GM21576 (cell line): ENCODE data around the gene RTL10.
"Not testable (repeated sequence)": the region's sequence is repeated elsewhere in the genome, so short reads cannot be mapped to it uniquely, and the experiment has no call there.

Source experiments
- ATAC-seq: cut with Tn5 transposase; IDR thresholded peaks from one replicate; pipeline ENCODE4 v1.9.1; 2021; ENCODE audit warnings: mild to moderate bottlenecking, moderate library complexity; ENCODE audit not compliant: unreplicated experiment

RTL10 gene

DNA sequence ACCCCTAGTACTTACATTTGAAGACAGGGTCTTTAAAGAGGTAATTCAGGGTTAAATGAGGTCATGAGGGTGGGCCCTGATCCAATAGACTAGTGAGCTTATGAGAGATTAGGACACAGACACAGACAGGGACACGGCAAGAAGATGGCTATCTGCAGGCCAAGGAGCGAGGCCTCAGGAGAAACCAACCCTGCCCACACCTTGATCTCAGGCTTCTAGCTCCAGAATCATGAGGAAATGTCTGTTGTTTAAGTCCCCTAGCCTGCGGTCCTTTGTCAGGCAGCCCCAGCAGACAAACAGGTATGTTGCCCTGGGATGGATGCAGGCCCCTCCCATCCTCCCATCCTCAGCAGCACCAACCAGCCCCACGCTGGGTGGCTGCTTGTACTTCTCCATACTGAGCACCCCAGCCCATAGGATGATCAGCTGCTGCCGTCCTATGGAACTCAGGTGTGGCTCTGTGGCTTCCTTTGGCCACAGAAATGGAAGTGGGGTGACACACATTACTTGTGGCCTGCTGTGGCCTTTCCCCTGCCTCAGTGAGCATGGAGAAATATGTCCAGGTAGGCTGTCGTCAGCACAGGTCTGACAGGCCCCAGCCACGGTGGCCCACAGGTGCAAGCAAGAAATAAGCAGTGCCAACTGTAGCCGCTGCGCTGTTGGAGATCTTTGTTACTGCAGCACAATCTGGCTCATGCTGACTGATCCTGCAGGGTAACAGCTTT, 7.9 kb downstream of the RTL10 start:
- no peak for ATAC-seq

DNA sequence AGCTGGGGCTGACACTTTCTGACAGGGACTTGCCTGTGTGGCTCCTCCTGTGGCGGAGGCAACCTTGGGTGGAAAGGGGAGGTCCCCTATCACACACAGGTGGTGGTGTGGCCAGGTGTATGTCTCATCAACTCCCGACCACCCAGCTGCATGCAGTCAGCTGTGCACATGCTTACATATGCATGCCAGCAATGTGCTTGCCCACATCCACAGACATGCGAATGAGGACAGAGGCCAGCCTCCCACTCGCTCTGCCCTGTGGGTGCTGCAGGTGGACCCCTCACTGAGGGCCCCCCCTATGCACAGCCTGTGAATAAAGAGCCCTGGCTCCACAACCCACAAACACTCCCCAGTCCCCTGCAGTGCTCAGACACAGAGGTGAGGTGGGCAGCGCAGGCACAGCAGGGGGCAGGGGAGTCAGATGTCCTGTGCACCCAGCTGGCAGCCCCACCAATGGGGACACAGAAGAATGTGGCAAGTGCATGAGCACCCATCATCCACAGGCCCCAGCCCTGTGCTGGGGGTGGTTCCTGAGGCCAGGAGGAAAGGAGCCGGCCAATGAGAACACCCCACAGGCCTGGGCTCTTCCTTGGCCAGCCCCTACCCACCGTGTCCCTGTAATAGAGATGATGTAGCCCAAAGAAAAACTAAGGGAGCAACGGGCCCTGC, 9.5 kb downstream of the RTL10 start:
- no peak for ATAC-seq

DNA sequence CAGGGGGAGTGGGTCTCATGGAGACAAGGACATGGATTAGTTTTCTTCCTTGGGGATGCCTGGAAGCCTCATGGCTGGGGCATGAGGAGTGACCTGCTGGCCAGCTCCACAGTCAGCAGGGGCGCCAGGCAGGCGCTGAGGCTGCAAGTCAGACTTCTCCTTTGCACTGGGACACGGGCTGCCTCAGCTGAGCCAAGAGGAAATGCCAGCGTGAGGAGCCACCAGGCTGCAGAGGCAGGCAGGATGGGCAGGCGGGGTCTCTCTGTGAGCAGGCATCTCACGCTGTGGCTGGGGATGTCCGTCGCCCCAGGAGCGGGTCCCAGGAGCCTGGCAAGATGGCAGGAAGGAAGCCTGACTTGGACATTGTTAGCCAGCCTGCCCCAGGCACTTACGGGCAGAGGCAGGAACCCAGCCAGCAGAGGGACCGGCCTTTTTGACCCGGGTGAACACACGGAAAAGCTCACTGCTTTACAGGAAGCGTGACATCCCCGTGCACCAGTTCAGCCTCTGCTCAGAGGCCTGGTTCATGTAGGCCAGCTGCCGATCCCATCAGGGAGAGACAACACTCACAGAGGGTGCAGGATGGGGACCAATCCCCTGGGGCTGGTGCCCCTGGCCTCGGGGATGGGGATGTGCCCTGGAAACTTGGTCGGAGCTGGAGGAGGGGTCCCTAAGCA, 10.2 kb downstream of the RTL10 start:
- no peak for ATAC-seq

DNA sequence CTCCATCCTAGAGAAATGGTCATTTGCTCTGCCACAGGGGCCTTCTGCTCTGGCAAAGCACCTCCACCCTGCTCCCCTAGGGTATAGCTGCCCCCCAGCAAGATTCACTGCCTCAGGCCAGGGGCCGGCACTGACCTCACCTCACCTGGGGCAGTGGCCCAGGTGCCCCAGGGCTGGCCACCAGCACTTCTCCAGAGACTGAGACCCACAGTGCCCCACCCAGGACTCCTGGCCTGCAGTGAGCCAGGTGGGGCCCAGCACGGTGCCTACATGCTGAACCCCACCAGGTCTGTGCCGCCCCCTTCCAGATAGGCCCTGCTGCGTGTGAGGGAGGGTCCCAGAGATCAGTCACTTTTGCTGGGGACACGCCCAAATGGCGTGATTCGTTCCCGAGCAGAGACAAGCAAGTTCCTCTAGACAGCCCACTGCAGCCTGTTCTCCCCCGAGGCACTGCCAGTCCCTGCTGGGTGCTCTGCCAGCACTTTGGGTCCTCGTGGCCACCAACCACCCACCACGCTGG, 10.8 kb downstream of the RTL10 start:
- no peak for ATAC-seq

DNA sequence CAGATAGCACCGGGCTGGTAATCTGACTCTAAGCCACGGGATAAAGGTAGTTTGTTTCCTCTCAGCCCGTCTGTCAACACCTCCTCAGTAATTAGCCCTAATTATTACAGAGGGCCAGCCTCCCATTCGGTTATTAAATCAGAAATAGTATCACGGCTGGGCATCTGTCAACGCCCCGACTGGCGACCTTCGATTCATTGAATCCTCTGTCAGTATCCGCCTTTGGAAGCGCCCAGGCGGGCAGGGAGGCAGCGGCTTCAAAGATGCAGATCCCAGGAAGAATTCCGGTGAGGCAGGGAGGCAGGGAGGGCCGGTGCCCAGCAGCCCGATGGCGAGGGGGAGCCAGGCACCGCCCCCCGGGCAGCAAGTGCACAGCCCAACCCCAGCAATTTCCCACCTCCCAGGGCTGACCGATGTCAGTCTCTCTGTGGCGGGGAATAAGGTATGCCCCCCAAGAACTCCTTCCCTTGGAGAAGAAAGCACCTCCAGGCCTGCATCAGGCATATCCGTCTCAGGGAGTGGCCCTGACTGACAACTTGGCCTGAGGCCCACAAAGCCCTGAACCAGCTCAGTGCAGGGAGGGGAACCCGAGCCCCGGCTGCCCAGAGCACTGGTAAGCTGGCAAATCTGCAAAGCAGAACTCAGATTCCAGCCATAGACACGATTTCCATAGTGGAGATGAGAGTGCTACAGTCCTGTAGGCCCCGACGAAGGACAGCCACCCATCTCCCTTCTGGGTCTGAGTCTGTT, 11.4 kb downstream of the RTL10 start:
- no peak for ATAC-seq

DNA sequence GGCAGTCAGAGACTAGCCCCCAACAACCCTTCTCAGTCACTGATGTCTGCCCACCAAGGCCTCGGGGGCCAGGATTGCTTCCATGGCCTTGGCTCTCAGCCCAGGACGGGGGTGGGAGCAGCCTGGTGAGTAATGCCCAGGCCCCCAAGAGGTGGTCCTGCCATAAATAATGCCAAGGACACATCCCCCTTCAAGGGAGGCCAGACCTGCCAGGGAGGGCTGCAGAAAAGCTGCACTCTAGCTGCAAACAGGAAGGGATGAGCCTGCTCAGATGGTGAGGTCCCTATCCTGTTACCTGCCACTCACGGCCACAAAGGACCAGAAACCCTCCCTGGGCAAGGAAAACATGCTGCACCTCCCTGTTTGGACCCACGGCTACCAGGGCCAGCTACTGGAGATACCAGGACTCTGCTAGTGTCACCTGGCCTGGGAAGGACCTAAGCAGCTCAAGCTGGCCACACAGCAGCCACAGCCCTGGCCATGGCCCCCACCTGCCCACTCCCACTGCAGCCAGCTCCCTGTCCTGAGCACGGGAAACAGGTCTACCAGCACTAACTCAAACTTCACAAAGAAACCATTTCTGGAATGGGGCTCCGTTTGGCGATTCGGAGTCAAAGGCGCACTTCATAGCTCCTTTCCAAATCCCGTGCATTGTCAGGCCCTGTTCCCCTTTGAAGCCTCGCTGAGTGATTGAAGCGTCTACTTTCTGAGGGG, 12.1 kb downstream of the RTL10 start:
- no peak for ATAC-seq

DNA sequence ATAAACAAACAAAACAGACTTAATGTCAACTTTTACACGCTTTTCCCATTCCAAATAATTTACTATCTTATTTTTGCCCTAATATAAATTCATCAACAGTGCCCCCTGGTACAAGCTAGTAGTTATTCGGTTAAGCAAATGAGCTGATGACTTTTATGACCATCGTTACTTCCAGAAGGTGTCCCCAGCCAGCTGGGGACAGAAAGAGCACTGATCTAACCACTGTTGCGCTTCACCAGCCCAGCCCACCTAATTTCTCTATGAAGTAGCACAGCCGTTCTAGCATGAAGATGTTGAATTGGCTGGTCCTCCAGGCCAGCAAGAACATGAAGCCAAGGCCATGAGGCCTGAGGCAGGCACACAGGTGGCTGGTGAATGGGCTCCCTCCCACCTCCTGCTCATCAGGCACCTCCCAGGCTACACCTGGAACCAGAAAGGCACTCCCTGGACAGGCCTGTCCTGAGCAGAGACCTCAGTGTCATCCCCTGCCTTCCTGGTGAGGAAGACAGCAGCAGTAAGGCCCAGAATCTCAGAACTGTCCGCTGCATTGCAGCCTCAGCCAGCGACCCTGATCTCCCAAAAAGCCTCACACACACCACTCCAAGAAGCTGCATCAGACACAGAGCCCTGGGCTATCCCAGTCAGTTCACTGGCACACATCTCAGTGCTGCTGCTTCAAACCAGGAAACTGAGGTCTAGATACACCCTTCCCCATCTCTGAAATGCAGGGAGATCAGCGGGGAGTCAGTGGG, 12.9 kb downstream of the RTL10 start:
- ATAC-seq = no peak

DNA sequence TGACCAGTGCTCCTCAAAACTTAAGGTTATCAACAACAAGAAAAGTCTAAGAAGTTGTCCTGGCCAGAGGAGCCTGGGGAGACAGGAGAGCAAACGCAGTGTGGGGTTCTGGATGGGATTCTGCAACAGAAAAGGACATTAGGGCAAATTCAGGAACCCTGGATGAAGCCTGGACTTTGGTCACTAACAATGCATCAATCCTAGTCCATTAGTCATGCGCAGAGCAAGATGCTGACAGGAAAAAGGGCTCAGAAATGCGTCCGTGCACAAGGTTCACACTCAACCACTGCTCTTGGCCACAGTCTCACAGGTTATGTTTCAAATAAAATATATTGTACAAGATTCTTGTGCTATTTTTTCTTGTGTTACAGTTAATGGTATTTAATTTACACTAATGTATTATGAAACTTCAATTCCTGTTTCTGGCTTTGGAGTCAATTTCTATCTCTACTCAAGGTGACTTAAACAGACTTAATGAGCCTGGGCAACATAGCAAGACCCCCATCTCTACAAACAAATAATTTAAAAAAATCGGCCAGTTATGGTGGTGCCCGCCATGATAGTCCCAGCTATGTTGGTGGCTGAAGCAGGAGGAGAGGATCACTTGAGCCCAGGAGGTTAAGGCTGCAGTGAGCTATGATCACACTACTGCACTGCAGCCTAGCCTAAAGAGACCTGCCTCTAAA, 13.6 kb downstream of the RTL10 start:
- no peak for ATAC-seq

DNA sequence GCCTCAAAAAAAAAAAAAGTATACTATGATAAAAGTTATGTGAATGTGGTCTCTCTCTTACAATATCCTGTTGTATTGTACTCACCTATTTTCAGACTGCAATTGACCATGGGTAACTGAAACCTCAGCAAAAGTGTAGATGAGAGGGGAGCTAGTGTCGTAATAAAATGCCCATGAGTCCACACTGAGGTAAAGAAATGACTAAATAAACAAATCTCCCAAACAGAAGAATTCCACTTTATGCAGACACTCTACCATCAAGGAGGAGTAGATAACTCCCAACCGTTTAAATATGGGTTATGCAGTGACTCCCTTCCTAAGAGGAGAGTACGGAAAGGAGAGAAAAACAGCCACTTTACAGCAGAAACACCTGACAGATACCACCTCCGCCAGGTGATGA, 14.6 kb downstream of the RTL10 start:
- ATAC-seq = no peak

DNA sequence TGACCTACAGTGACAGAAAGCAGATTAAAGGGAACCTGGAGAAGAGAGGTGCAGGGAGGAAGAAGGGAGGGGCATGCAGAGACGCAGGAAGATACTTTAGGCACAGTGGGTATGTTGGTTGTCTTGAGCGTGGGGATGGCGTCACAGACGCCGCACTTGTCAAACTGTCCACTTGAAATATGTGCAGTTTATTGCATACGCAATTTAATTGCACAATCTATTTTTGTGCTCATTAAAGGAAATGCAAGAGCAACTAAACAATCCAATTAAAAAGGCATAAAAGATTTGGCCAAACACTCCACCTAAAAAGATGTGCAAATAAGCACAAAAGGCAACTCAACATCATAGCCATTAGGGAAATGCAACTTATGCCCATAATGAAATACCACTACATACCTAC, 16.8 kb downstream of the RTL10 start:
- no peak for ATAC-seq

DNA sequence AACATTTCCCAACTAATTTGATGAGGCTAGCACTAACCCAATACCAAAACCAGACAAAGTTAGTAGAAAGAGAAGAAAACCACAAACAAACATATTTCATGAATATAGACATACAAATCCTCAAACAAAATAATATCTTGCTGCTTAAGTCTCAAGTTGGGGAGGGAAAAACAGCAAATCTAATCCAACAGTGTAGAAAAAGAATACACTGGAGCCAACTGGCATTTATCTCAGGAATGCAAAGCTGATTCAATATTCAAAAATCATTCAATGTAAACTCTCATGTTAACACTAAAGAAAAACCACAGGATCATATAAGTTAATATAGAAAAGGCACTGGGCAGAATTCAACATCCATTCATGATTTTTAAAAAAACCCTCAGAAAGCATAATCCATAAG, 18.2 kb downstream of the RTL10 start:
- ATAC-seq = no peak

DNA sequence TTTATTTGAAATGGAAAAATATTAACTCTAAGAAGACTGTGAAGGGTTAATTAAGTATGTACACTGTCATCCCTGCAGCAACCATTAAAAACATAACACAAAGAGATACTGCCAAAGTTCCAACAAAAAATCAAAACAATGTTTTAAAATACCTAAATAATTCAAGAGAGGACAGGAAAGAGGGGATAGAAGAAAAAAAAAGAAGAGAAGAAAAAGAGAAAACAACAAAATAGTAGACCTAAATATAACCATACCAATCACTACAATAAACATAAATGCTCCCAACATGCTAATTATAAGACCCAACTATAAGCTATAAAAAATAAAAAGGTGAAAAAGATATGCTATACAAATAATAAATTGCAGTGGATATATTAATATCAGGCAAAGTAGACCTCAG, 20.1 kb downstream of the RTL10 start:
- no peak for ATAC-seq

DNA sequence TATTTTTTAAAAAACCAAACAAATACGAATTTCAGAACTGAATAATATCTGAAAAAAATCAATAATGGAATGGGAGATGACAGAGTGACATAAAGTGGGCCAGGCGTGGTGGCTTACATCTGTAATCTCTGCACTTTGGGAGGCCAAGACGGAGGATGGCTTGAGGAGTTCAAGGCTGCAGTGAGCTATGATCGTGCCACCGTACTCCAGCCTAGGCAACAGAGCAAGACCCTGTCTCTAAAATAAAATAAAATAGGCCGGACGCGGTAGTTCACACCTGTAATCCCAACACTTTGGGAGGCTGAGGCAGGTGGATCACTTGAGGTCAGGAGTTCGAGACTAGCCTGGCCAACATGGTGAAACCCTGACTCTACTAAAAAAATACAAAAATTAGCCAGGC, 21.3 kb downstream of the RTL10 start:
- ATAC-seq = not testable (repeated sequence)

DNA sequence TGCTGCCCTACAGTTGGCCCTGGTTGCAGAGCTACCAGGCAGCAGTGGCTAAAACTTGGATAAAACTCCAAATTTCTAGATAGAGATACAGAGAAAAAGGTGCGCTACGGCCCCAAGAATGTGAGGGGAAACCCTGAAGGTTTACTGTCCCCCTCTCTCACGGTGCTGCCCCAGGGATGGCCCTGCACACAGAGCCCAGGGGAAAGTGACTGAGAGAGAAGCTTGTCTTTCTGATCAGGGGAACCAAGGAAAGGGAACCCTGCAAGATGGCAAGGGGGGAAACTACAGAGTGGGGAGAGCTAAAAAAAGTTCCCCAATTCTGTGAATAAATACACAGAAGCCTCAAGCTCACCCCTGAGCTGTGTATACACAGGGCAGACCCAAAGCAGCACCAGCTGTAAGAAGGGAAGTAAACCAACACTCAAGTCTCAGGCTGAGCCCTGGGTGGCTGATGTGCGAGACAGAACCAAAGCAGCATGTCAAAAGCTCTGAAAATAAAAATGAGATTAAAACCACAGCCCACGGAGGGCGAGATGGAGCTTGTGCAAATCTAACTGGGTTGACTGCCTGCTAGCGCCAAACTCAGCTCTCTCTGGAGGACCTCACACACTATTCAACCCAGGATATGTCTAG, 22.1 kb downstream of the RTL10 start:
- no peak for ATAC-seq

DNA sequence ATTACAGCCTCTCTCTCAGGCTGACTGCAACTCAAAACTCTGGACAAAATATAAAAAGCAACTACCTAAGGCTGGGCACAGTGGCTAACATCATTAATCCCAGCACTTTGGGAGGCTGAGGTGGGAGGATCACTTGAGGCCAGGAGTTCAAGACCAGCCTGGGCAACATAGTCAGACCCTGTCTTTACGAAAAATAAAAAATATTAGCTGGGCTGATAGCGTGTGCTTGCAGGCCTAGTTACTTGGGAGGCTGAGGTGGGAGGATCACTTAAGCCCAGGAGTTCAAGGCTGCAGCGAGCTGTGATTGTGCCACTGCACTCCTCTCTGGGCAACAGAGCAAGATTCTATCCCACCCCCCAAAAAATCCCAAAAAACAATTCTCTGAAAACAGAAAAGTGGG, 22.7 kb downstream of the RTL10 start:
- ATAC-seq = not testable (repeated sequence)

DNA sequence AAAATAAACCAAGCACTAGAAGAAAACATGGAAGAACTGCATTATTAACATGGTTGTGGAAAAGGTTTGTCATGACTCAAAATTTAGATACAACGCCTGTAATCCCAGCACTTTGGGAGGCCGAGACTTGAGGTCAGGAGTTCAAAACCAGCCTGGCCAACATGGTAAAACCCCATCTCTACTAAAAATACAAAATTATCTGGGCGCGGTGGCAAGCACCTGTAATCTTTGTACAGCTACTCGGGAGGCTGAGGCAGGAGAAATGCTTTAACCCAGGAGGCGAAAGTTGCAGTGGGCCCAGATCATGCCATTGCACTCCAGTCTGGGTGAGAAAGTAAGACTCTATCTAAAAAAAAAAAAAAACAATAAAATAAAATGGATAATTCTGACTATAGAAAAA, 23.7 kb downstream of the RTL10 start:
- no peak for ATAC-seq

DNA sequence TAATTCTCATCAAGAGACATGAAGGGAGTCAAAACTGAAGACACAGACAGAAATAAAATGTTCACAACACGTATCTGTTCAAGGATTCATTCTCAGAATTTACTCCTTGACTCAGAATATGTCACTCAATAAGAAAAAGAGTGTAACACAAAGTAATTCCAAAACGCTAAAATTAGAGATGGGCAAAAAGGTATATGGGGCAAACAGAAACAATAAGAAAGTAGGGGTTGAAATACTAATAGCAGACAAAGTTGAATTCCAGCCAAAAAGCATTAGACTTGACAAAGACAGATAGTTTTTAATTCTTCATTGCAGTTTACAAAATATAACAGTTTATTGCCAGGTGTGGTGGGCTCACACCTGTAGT, 26.7 kb downstream of the RTL10 start:
- ATAC-seq = no peak

DNA sequence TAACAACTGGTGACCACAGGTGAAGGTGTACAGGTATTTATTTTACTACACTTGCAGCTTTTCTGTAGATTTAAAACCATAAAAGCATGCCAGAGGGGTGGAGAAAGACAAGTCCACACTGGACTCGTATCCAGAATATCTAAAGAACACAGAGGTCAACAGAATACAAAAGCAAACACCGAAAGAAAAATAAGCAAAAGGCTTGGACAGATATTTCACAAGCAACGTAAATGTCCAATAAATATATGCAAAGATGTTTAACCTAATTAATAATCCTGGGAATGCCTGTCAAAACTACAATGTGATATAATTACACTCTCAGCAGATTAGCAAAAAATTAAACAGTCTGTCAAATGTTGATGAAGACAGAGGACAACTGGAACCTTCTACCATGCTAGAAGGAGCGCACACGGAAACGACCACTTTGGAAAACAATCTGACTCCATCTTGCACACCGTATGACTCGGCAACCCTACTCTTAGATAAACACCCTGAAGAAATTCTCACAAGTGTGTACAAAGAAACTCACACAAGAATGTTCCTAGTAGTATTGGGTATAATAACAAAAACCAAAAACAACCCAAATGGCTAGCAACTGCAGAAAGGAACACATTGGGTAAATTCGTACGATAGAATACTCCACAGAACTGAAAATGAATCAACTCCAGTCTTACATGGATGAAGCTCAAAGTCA, 27.2 kb downstream of the RTL10 start:
- no peak for ATAC-seq

DNA sequence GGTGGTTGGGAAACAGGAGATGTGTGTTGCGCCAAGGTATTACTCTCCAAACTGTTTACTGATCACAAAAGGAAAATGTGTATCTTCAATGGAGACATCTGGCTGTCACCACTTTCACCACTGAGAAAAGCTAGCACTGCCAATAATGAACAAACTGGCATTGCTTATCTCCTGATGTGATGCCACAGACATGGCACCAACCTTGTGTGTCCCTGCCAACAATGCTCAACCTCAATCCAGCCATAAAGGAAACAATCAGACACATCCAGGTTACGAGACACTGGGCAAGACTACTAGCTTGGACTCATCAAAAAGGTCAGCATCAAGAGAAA, 28.1 kb downstream of the RTL10 start:
- no peak for ATAC-seq
